ENCODE measurements around the gene SPRED3. TPM values are rescaled to one million over a fixed set of nuclear protein-coding genes. Genes with fewer than 3 reads are reported as not detected.

Gene SPRED3
- total RNA-seq, 2 experiments from 2014 or later, result 0.45 to 0.74 TPM

DNA sequence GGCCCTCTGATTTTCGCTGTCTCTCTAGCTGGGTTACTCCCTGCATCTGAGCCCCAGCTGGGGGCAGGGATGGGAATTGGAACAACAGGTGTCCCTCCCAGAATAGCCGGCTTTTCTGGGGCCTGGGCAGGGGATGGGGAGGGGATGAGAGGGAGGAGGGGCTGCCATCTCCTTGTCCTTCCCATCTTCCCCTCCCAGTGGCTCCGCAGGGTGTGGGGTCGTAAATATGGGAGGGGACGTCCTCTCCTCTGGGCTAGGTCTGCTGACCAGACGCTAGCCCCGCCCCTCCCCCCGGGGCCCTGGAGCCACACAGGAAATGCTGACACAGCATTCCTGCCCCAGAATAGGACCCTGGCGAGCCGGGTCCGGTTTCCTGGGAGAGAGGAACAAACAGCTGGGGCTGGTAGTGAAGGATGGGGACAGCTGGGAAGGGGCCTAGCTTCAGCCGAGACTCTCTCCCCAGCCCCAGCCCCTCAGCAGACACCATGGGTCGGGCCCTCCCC, 46.1 kb downstream of the SPRED3 start:
- H3K4me1 Mint-ChIP-seq, result peaks cover 8% of the 10 kb centered on the region
- no peak for DNase-seq
- H3K9me3 Mint-ChIP-seq, result no peaks in the 10 kb centered on the region
- H3K27ac Mint-ChIP-seq, result no peak overlapping the region
- H3K36me3 Mint-ChIP-seq, result no peaks in the 10 kb centered on the region
- H3K27me3 Mint-ChIP-seq, result peaks cover 45% of the 10 kb centered on the region
- no peak overlapping the region for H3K4me3 Mint-ChIP-seq

DNA sequence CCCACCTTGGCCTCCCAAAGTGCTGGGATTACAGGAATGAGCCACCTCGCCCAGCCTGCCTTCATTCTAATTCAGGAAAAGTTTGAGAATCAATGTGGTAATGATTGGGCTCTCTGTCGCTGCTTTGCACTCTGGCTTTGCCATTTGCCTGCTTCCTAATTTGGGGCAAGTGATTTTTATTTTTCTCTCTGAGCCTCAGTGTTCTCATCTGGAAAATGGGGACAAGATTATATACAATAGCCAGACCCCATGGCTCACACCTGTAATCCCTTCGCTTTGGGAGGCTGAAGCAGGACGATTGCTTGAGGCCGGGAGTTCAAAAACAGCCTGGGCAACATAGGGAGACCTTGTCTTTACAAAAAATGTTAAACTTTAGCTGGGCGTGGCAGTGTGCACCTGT, 48.8 kb downstream of the SPRED3 start:
- peaks cover 52% of the 10 kb centered on the region for H3K27me3 Mint-ChIP-seq
- H3K4me3 Mint-ChIP-seq, result no peak overlapping the region
- no peak overlapping the region for H3K27ac Mint-ChIP-seq
- H3K4me1 Mint-ChIP-seq, result peaks cover 6% of the 10 kb centered on the region
- H3K9me3 Mint-ChIP-seq, result no peaks in the 10 kb centered on the region
- no peak for DNase-seq
- H3K36me3 Mint-ChIP-seq, result no peaks in the 10 kb centered on the region

DNA sequence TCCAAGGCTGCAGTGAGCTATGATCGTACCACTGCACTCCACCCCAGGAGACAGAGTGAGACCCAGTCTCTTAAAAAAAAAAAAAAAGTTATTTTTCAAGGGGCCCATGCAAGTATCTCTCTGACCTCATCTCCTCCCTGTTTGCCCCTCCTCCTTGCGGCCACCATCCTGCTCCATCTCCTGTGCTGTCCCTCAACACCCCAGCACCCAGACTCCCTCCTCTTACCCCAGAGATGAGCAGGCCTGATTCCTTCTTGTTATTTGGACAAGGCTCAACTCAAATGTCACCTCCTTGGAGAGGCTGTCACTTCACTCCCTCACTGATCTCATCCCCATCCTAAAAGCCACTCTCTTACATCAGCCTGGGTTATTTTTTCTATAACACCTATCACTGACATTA, 49.4 kb downstream of the SPRED3 start:
- H3K27ac Mint-ChIP-seq, result no peak overlapping the region
- H3K27me3 Mint-ChIP-seq, result peaks cover 49% of the 10 kb centered on the region
- no peak for DNase-seq
- no peaks in the 10 kb centered on the region for H3K9me3 Mint-ChIP-seq
- no peak overlapping the region for H3K4me3 Mint-ChIP-seq
- no peaks in the 10 kb centered on the region for H3K36me3 Mint-ChIP-seq
- peaks cover 6% of the 10 kb centered on the region for H3K4me1 Mint-ChIP-seq

DNA sequence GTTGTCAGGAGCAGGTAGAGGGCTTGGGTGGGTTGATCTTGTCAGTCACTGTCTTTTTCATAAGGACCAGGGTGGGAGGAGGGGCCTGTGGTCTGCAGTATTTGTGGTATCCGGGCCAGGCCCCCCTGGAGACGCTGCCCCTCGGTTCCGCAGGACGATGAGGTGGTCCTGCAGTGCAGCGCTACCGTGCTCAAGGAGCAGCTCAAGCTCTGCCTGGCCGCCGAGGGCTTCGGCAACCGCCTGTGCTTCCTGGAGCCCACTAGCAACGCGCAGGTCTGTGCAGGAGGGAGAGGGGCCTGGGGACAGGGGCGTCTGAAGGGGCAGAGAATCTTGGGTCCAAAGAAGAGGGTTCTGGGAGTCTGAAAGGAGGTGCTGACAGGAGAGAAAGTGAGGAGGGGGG, 52.1 kb downstream of the SPRED3 start:
- no peaks in the 10 kb centered on the region for H3K9me3 Mint-ChIP-seq
- peaks cover 27% of the 10 kb centered on the region for H3K27me3 Mint-ChIP-seq
- H3K4me3 Mint-ChIP-seq, result no peak overlapping the region
- no peaks in the 10 kb centered on the region for H3K4me1 Mint-ChIP-seq
- H3K36me3 Mint-ChIP-seq, result no peaks in the 10 kb centered on the region
- DNase-seq, result no peak
- H3K27ac Mint-ChIP-seq, result no peak overlapping the region

DNA sequence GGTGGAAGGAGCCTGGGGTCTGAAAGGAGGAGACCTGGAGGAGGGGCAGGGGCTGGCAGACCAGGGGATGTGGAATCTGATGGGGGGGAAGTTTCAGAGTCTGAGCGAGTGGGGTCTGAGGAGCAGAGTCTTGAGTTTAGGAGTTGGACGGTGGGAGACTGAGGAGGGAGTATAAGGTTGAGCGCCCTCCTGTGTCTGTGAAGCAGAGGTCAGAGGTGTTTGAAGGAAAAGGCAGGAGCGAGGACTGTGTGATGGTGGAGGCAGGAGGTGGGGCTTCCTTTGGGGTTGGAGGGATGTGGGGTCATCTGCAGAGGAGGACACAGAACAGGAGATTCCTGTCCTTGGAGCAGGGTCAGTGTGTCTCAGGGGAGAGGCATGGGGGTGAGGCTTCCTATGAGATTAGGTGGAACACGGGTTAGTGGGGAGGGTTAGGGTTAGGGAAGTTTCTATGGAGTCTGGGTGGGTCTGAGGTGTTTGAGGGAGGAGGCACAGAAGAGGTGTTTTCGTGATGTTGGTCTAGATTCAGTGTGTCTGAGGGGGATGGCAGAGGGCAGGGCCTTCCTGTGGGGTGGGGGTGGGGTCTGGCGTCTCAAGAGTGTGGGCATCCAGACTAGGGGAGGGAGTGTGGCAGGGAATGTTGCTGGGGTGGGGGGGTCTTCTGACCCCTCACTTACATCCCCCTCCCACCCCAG, 53.3 kb downstream of the SPRED3 start:
- Mint-ChIP-seq H3K9me3 (no peaks in the 10 kb centered on the region), H3K36me3 (no peaks in the 10 kb centered on the region), H3K4me1 (no peaks in the 10 kb centered on the region), H3K27ac (no peak overlapping the region), H3K4me3 (no peak overlapping the region), H3K27me3 (peaks cover 19% of the 10 kb centered on the region)
- DNase-seq, result no peak

DNA sequence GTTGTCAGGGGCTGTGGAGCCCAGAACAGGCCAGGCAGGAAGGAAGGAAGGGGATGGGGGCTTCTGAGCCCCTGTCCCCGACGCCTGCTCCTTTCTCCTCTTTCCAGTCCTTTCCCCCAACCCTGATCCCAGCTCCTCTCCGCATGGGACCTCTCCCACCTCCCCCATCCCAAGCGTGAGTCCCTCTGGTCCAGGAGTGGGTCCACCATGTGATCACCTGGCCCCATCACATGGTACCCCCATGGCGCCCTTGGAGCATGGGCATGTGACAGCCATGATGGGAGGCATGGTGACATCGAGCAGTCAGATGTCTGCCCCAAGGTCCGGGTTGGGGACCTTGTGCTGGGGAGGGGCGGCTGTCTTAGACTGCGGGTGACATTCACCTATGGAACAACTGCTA, 54.2 kb downstream of the SPRED3 start:
- Mint-ChIP-seq H3K36me3 (no peaks in the 10 kb centered on the region), H3K9me3 (no peaks in the 10 kb centered on the region), H3K4me1 (no peaks in the 10 kb centered on the region), H3K4me3 (no peak overlapping the region), H3K27ac (no peak overlapping the region), H3K27me3 (peaks cover 12% of the 10 kb centered on the region)
- no peak for DNase-seq

DNA sequence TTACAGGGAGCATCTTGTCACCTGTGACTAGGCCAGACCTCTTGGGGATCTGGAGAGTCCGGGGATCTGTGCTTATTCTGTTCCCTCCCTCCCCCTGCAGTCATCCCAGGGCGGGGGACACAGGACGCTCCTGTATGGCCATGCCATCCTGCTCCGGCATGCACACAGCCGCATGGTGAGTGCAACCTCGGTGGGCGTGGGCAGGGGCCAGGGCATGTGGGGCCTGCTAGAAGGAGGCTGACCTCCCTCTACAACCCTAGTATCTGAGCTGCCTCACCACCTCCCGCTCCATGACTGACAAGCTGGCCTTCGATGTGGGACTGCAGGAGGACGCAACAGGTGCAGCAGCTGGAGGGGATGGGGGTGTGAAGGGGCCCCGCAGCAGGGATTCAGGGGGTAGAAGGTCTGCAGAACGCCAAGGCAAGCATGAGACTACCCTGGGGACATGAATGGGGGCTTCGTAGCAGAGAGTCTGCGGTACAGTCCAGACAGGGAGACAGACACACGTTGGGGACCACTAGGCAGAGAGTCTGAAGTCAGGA, 55.0 kb downstream of the SPRED3 start:
- Mint-ChIP-seq H3K27ac (no peak overlapping the region), H3K4me1 (no peaks in the 10 kb centered on the region), H3K36me3 (no peaks in the 10 kb centered on the region), H3K27me3 (peaks cover 7% of the 10 kb centered on the region), H3K9me3 (no peaks in the 10 kb centered on the region), H3K4me3 (no peak overlapping the region)
- no peak for DNase-seq

DNA sequence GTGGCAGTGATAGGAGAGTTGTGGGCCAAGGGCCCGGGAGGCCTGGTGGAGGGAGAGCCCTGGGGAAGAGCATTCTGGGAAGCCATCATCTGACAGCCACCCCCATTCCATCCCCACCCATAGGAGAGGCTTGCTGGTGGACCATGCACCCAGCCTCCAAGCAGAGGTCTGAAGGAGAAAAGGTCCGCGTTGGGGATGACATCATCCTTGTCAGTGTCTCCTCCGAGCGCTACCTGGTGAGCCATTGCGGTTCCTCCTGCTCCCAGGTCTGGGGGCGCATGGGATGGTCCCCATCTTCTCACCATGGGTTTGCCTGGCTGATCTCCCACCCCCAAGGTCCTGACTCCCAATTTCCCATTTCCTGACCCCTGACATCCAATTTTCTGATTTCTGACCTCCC, 55.5 kb downstream of the SPRED3 start:
- Mint-ChIP-seq H3K36me3 (no peaks in the 10 kb centered on the region), H3K27ac (no peak overlapping the region), H3K27me3 (peaks cover 7% of the 10 kb centered on the region), H3K4me3 (no peak overlapping the region), H3K4me1 (no peaks in the 10 kb centered on the region), H3K9me3 (no peaks in the 10 kb centered on the region)
- DNase-seq, result no peak

DNA sequence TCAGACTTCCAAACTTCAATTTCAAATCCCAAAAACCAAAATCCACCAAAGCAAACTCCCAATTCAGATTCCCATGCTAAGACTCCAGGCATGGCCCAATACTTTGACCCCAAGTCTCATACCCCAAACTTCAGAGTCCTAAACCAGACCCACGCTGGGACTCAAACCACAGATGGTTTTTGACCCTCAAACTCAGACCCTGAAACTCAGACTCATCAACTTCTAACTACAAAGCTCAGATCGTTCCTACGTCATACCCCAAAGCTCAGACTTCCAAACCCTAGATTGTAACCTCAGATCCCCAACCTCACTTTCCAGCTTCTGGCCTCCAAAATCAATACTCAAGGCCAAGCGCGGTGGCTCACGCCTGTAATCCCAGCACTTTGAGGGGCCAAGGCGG, 56.9 kb downstream of the SPRED3 start:
- Mint-ChIP-seq H3K4me1 (no peaks in the 10 kb centered on the region), H3K4me3 (no peak overlapping the region), H3K27me3 (peaks cover 7% of the 10 kb centered on the region), H3K27ac (no peak overlapping the region), H3K9me3 (no peaks in the 10 kb centered on the region), H3K36me3 (no peaks in the 10 kb centered on the region)
- DNase-seq, result no peak

DNA sequence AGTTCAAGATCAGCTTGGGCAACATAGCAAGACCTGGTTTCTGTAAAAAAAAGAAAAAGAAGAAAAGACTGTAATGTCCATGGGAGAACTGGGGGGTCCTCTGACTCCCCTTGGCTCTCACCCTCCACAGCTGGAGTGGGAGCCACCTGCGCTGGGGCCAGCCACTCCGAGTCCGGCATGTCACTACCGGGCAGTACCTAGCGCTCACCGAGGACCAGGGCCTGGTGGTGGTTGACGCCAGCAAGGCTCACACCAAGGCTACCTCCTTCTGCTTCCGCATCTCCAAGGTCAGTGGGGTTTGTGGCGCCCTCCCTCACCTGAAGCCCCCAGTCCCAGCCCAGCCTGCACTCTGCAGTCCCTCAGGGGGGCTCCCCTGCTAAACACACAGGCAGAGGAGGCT, 59.7 kb downstream of the SPRED3 start:
- Mint-ChIP-seq H3K9me3 (no peaks in the 10 kb centered on the region), H3K4me1 (no peaks in the 10 kb centered on the region), H3K27me3 (no peaks in the 10 kb centered on the region), H3K4me3 (no peak overlapping the region), H3K27ac (no peak overlapping the region), H3K36me3 (no peaks in the 10 kb centered on the region)
- DNase-seq, result no peak

Other genes starting within 250 kb of the SPRED3 start
- under 1 TPM; 0.41 to 0.50 TPM for gene DPF1, start 164.5 kb upstream of the SPRED3 start, total RNA-seq
- gene PPP1R14A, start 132.3 kb upstream of the SPRED3 start, total RNA-seq, result not detected
- gene SPINT2, start 124.1 kb upstream of the SPRED3 start, total RNA-seq, result 10 to 100 TPM; 28.2 to 31.7 TPM
- not detected for gene C19orf33, start 84.4 kb upstream of the SPRED3 start, total RNA-seq
- 10 to 100 TPM; 57.3 to 63.0 TPM for gene YIF1B, start 72.8 kb upstream of the SPRED3 start, total RNA-seq
- gene KCNK6, start 68.9 kb upstream of the SPRED3 start, total RNA-seq, result 1 to 10 TPM; 6.6 to 6.9 TPM
- gene CATSPERG, start 52.9 kb upstream of the SPRED3 start, total RNA-seq, result 1 to 10 TPM; 1.9 to 2.1 TPM
- gene PSMD8, start 14.1 kb upstream of the SPRED3 start, total RNA-seq, result 100 to 1,000 TPM; 193 to 199 TPM
- under 1 TPM in 1 of 2 experiments, not detected in 1; 0.14 TPM for gene GGN, start 663 bp upstream of the SPRED3 start, total RNA-seq
- gene FAM98C, start 14.4 kb downstream of the SPRED3 start, total RNA-seq, result 1 to 10 TPM; 8.1 to 9.3 TPM
- gene RASGRP4, start 37.5 kb downstream of the SPRED3 start, total RNA-seq, result under 1 TPM; 0.22 to 0.23 TPM
- under 1 TPM; 0.19 to 0.28 TPM for gene RYR1, start 45.0 kb downstream of the SPRED3 start, total RNA-seq
- 100 to 1,000 TPM; 169 TPM for gene MAP4K1, start 229.3 kb downstream of the SPRED3 start, total RNA-seq
- gene EIF3K, start 230.5 kb downstream of the SPRED3 start, total RNA-seq, result 100 to 1,000 TPM; 312 to 321 TPM

All from activated naive CD8-positive, alpha-beta T cell treated with anti-CD3 and anti-CD28 coated beads for 36 hours (primary cell).